T-helper 2 cell treated with Interferon-gamma antibody and Interleukin-4, amounts not matched to agents 5 μg/mL and 100 μg/mL, for 36 hours (primary cell): ENCODE data around the gene DDHD1.
A peak's percentile ranks its signal among the peaks of the same experiment; 100 is the strongest.
"Not testable (repeated sequence)": the region's sequence is repeated elsewhere in the genome, so short reads cannot be mapped to it uniquely, and the experiment has no call there.

Source experiments
- DNase-seq: peaks from one replicate; pipeline ENCODE4 v3.0.0; 2021; ENCODE audit warnings: low spot score
- H3K27ac Mint-ChIP-seq: one replicate; pipeline ENCODE4 v1.8.0; 2021; ENCODE audit warnings: mild to moderate bottlenecking, mixed read lengths
- H3K27me3 Mint-ChIP-seq: one replicate; pipeline ENCODE4 v1.8.0; 2021; ENCODE audit warnings: low read depth, mixed read lengths
- H3K36me3 Mint-ChIP-seq: one replicate; pipeline ENCODE4 v1.8.0; 2021; ENCODE audit warnings: low read depth, mixed read lengths
- H3K4me1 Mint-ChIP-seq: one replicate; pipeline ENCODE4 v1.8.0; 2021; ENCODE audit warnings: low read depth, mixed read lengths
- H3K4me3 Mint-ChIP-seq: one replicate; pipeline ENCODE4 v1.8.0; 2022; ENCODE audit warnings: mild to moderate bottlenecking, moderate library complexity, mixed read lengths
- H3K9me3 Mint-ChIP-seq: one replicate; pipeline ENCODE4 v1.8.0; 2021; ENCODE audit warnings: mixed read lengths

DDHD1 gene

DNA sequence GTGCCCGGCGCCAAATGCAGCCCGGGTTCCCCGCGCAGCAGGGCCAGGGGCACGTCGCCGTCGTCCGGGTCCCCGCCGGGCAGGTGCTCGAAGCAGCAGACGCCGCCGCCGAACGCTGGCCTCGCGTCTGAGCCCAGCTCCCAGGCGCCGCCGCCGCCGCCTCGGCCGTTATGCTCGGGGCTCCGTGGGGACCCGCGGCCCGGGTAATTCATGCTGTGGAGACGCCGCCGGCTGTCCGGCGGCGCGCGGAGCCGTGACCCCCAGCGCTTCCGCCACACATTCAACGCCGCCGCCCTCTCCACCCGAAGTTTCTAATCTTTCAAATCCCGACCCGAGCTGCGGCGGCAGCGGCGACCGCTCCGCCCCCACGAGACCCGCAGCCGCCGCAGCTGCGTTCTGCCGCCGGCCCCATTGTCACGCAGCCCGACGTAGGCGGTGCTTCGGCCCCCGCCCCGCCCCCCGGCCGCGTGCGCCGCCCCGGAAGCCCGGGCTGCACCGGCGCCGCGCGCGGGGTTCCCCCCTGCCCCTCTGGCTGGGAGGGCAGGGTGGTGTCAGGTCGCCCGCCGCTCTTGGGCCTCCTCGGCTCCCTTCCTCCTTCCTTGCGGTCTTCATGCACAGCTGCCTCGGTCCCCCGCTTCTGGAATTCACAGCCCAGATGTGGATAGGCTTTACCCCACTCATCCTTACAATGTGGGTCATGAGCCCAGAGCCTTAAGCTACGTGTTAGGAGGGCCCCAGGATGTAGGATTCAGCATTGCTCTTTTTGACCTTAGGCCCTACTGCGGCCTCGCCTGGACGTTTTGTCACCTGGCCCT, at the start of gene DDHD1:
Gene DDHD1 (minus strand): TSS at position 437 of the 815 bp plus-strand sequence. CDS start 225 bp downstream, at position 212.
- Mint-ChIP-seq H3K27ac (peak within 1 kb of the TSS; percentile 99), H3K4me1 (peaks cover 36% of the 10 kb centered on the region), H3K36me3 (peaks cover 26% of the 10 kb centered on the region), H3K9me3 (no peaks in the 10 kb centered on the region), H3K27me3 (no peaks in the 10 kb centered on the region), H3K4me3 (peak within 1 kb of the TSS; percentile 99)
- DNase-seq, result peak; percentile 83

- Mint-ChIP-seq H3K27me3 (no peaks in the 10 kb centered on the region), H3K9me3 (peaks cover 15% of the 10 kb centered on the region), H3K36me3 (peaks cover 2% of the 10 kb centered on the region), H3K4me3 (no peak overlapping the region), H3K27ac (no peak overlapping the region), H3K4me1 (peaks cover 10% of the 10 kb centered on the region)
- DNase-seq, result no peak
These were observed 42.8 kb upstream of the DDHD1 start for GRCh38 chr14:53195949-53196348.

- peaks cover 11% of the 10 kb centered on the region for H3K4me1 Mint-ChIP-seq
- no peak overlapping the region for H3K27ac Mint-ChIP-seq
- no peak for DNase-seq
- H3K4me3 Mint-ChIP-seq, result no peak overlapping the region
- H3K9me3 Mint-ChIP-seq, result peaks cover 4% of the 10 kb centered on the region
- H3K36me3 Mint-ChIP-seq, result no peaks in the 10 kb centered on the region
- H3K27me3 Mint-ChIP-seq, result no peaks in the 10 kb centered on the region
These were observed 40.1 kb upstream of the DDHD1 start for GRCh38 chr14:53193193-53193592.

GRCh38 chr14:53192052-53192760, 39.1 kb upstream of the DDHD1 start:
- peaks cover 11% of the 10 kb centered on the region for H3K4me1 Mint-ChIP-seq
- no peak overlapping the region for H3K4me3 Mint-ChIP-seq
- no peaks in the 10 kb centered on the region for H3K36me3 Mint-ChIP-seq
- H3K9me3 Mint-ChIP-seq, result no peaks in the 10 kb centered on the region
- no peak for DNase-seq
- no peak overlapping the region for H3K27ac Mint-ChIP-seq
- no peaks in the 10 kb centered on the region for H3K27me3 Mint-ChIP-seq

DNA sequence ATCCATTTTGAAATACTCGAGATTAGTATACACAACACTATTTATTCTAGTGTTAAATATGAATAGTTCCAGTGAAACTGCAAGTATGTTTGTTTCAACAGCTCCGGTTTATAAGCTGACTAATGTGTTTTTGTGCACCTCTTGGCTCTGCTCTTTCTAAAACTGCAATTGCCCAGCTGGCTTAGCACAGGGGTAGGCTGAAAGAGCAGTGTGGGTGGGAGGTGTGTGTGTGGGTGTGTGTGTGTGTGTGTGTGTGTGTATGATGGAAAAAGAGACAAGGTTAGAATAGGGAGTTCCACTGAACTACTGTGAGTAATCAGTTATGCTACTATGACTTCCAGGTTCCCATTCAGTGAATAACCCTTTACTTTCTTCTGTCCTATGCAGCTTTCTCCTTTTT, 37.8 kb upstream of the DDHD1 start:
- peak; percentile 85 for DNase-seq
- no peak overlapping the region for H3K4me3 Mint-ChIP-seq

GRCh38 chr14:53187921-53188463, 34.9 kb upstream of the DDHD1 start:
- no peak overlapping the region for H3K27ac Mint-ChIP-seq
- no peaks in the 10 kb centered on the region for H3K27me3 Mint-ChIP-seq
- H3K4me1 Mint-ChIP-seq, result peaks cover 10% of the 10 kb centered on the region
- no peaks in the 10 kb centered on the region for H3K9me3 Mint-ChIP-seq
- H3K36me3 Mint-ChIP-seq, result no peaks in the 10 kb centered on the region
- no peak for DNase-seq
- no peak overlapping the region for H3K4me3 Mint-ChIP-seq

More for the DNA sequence above, 37.8 kb upstream of the DDHD1 start:
- H3K36me3 Mint-ChIP-seq, result no peaks in the 10 kb centered on the region
- H3K4me1 Mint-ChIP-seq, result peaks cover 13% of the 10 kb centered on the region
- H3K27me3 Mint-ChIP-seq, result no peaks in the 10 kb centered on the region
- H3K9me3 Mint-ChIP-seq, result no peaks in the 10 kb centered on the region
- H3K27ac Mint-ChIP-seq, result peak overlapping the region; percentile 62

GRCh38 chr14:53186532-53186931, 33.4 kb upstream of the DDHD1 start:
- no peaks in the 10 kb centered on the region for H3K9me3 Mint-ChIP-seq

GRCh38 chr14:53183611-53184010, 30.5 kb upstream of the DDHD1 start:
- Mint-ChIP-seq H3K27ac (no peak overlapping the region), H3K27me3 (no peaks in the 10 kb centered on the region), H3K4me3 (no peak overlapping the region), H3K9me3 (no peaks in the 10 kb centered on the region), H3K36me3 (peaks cover 3% of the 10 kb centered on the region), H3K4me1 (peaks cover 15% of the 10 kb centered on the region)
- DNase-seq, result no peak

More at GRCh38 chr14:53186532-53186931, 33.4 kb upstream of the DDHD1 start:
- no peaks in the 10 kb centered on the region for H3K27me3 Mint-ChIP-seq
- H3K36me3 Mint-ChIP-seq, result peaks cover under 1% of the 10 kb centered on the region
- DNase-seq, result no peak
- H3K4me3 Mint-ChIP-seq, result no peak overlapping the region
- peaks cover 6% of the 10 kb centered on the region for H3K4me1 Mint-ChIP-seq
- no peak overlapping the region for H3K27ac Mint-ChIP-seq

- Mint-ChIP-seq H3K27me3 (no peaks in the 10 kb centered on the region), H3K36me3 (peaks cover 3% of the 10 kb centered on the region), H3K4me1 (peaks cover 15% of the 10 kb centered on the region), H3K9me3 (no peaks in the 10 kb centered on the region), H3K4me3 (no peak overlapping the region), H3K27ac (no peak overlapping the region)
- DNase-seq, result no peak
These were observed 29.9 kb upstream of the DDHD1 start for GRCh38 chr14:53183056-53183455.

DNA sequence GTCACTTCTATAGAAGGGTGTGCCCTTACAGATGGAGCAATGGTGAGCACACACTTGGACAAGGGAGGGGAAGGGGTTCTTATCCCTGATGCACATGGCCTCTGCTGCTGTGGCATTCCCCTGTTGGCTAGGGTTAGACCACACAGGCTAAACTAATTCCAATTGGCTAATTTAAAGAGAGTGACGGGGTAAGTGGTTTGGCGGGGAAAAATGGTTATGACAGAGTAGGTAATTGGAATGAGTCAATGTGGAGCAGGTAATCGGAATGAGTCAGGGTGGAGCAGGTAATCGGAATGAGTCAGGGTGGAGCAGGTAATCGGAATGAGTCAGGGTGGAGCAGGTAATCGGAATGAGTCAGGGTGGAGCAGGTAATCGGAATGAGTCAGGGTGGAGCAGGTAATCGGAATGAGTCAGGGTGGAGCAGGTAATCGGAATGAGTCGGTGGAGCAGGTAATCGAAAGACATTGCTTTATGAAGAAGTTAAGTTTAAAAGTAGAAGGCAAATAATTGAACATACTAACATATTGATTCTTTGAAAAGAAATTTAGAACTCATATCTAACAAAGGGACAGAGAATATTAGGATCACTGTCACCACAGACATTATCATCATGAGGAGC, 28.4 kb upstream of the DDHD1 start:
- H3K36me3 Mint-ChIP-seq, H3K9me3 Mint-ChIP-seq, H3K27me3 Mint-ChIP-seq, DNase-seq, H3K27ac Mint-ChIP-seq, H3K4me3 Mint-ChIP-seq: not testable (repeated sequence)
- peaks cover 13% of the 10 kb centered on the region for H3K4me1 Mint-ChIP-seq

DNA sequence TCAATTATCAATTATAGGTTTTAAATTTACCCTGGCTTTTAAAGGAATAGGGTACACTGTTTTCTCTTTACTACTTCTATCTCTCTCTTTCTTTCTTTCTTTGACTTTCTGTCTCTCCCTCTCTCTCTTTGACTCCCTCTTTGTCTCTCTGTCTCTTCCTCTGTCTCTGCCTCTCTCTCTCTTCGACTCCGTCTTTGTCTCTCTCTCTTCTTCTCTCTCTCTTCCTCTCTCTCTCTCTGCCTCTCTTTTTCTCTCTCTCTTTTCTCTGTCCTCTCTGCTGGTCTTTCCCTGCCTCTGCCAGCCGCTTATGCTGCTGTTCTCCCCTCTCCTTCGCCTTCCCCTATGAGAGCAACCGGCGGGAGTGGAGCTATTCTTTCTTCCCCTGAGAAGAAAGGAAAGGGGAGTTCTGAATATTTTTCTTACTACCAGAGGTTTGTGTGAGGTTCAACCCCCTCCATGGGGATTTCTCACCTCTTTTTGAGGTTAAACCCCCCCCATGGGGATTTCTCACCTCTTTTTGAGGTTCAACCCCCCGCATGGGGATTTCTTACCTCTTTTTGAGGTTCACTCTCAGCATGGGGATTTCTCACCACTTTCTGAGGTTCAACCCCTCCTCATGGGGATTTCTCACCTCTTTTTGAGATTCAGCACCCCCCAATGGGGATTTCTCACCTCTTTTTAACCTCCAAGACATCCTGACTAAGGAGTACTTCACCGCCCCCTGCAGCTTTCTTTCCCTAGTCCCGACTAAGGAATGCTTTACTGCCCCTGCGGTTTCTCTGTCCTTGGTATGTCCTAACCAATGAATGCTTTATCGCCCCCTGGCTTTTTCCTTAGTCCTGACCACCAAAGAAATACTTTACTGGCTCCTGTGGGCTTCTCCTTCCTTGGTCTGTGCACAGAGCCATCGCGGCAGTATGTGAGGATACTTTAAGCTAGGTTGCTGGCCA, 27.4 kb upstream of the DDHD1 start:
- no peak overlapping the region for H3K27ac Mint-ChIP-seq
- peak; percentile 54 for DNase-seq
- H3K27me3 Mint-ChIP-seq, result no peaks in the 10 kb centered on the region
- no peak overlapping the region for H3K4me3 Mint-ChIP-seq
- H3K9me3 Mint-ChIP-seq, result no peaks in the 10 kb centered on the region
- H3K36me3 Mint-ChIP-seq, result peaks cover 3% of the 10 kb centered on the region
- peaks cover 13% of the 10 kb centered on the region for H3K4me1 Mint-ChIP-seq

DNA sequence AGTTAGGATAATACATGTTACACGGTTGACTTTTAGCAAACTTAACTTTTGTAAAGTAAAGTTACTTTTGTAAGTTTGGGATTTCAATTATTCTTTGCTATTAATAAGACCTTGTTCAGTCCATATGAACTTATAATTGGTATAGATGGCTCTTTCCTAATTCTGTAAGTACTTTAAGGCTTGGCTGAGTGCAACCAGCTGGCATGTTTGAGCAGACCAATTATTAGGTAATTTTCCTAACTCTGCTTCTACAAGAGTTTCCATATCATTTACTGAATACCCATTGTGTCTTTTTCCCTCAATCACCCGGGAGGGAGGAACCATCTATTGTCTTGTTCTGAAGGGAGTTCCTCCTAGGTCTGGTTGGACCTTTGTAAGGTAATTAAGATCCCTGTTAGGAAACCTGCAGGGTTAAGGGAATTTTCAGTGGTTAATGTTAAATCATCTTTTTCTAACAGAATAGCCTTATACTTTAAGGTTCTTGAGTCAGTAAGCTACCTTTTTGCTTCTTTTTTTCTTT, 26.4 kb upstream of the DDHD1 start:
- not testable (repeated sequence) for H3K27ac Mint-ChIP-seq, DNase-seq, H3K36me3 Mint-ChIP-seq, H3K4me3 Mint-ChIP-seq, H3K27me3 Mint-ChIP-seq, H3K9me3 Mint-ChIP-seq
- peaks cover 13% of the 10 kb centered on the region for H3K4me1 Mint-ChIP-seq

DNA sequence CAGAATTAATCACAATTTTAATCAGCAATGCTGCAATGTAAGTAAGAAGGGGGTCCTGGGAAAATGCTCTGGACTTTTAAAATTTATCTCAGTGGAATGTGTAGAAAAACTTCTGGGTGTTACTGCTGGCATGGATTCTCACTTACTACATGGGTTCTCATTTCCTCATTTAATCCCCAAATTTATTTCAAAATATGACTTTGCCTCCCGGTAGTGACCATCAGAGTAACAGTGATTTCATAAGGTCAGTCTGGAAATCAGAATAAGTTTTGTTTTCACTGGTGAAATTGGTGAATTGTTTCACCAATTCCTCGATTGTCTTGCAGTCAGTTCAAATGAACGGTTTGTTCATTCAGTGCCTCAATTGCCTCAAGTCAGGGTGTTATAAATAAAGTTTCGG, 22.3 kb upstream of the DDHD1 start:
- no peak overlapping the region for H3K27ac Mint-ChIP-seq
- H3K27me3 Mint-ChIP-seq, result no peaks in the 10 kb centered on the region
- DNase-seq, result no peak
- no peak overlapping the region for H3K4me3 Mint-ChIP-seq
- H3K36me3 Mint-ChIP-seq, result no peaks in the 10 kb centered on the region
- H3K4me1 Mint-ChIP-seq, result peaks cover 5% of the 10 kb centered on the region
- H3K9me3 Mint-ChIP-seq, result no peaks in the 10 kb centered on the region
